NCI-H1436 (cell line): ENCODE measurements around the gene RNF123.
"Not testable (repeated sequence)": the region's sequence is repeated elsewhere in the genome, so short reads cannot be mapped to it uniquely, and the experiment has no call there.

ENCODE experiments used
- DNase-seq: peaks from one replicate; lab custom pipeline; 2025; lab: John Stamatoyannopoulos, UW

Gene RNF123

DNA sequence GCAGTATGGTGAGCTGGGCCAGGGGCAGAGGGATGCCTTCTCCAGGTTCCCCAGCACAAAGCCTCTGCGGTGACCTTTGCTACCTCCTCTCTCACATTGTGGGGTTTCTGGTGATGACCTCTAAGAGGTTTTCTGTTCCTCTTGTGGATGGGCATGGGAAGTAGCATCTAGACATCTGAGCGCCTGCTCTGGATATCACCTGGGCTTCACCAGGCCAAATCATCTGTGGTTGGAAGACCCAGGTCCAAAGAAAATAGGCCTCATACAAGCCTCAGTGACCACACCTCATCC, 8.2 kb upstream of the RNF123 start:
- DNase-seq = no peak

DNA sequence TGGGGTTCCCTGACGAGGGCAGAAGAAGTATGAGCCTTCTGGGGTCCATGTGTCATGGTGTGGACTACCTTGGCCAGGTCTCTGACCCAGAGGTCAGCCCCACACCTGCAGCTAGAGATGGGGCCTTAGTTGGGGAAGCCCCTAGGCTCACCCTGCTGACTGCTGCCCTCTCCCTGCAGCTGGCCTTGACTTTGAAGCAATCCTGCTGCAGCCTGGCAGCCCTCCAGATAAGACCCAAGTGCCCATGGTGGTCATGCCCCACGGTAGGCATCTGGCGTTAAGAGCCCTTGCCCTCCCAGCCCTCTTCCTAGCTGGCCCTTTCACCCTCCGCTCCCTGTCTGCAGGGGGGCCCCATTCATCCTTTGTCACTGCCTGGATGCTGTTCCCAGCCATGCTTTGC, 7.8 kb upstream of the RNF123 start:
- no peak for DNase-seq

DNA sequence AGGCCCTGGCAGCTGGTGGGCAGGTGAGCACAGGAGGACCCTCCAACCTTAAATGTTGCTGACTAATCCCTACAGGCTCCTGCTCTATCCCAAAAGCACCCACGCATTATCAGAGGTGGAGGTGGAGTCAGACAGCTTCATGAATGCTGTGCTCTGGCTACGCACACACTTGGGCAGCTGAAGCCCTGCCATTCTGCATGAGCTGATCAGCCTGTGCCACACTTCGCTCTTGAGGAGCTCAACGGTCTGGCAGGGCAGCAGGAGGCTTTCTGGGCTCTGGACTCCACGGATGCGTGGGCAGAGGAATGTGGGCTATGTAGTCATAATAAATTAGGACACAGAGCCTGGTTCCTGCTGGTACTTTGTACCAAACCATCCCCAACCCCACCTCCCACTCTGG, 6.2 kb upstream of the RNF123 start:
- no peak for DNase-seq

DNA sequence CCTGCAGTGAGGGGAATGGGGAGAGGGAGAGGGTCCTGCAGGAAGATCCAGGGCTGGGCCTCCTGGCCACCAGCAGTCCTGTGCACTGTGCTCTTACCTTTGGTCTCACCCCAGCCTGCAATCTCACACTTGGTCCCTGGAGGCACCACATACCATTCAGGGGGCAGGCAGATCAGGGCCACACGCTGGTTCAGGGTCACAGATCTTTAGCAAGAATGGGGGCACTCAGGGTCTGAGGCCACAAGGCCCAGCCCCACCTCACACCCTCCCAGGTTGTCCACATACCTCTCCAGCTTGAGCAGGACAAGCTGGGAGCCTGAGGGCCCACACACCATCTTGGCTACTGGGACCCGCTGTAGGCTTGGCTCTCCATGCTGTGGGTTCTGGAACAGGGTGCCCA, 4.9 kb upstream of the RNF123 start:
- DNase-seq = not testable (repeated sequence)

DNA sequence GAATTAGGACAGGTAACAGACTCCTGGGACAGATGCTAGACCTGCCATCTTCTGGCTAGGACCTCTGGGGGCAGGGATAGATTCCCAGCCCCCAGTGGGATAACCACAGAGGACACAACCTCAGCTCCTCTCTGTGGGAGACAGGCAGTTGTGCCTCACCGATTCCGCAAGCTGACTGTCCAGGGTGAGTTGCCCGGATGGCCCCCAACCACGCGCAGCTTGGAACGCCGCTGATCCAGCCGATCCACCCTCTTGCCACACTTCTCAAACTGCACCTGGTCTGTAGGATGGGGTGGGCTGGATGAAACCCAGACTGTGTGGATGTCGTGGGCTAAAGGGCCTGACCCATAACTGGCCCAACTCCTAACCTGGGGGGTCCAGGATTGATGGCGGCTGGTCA, 4.3 kb upstream of the RNF123 start:
- not testable (repeated sequence) for DNase-seq

DNA sequence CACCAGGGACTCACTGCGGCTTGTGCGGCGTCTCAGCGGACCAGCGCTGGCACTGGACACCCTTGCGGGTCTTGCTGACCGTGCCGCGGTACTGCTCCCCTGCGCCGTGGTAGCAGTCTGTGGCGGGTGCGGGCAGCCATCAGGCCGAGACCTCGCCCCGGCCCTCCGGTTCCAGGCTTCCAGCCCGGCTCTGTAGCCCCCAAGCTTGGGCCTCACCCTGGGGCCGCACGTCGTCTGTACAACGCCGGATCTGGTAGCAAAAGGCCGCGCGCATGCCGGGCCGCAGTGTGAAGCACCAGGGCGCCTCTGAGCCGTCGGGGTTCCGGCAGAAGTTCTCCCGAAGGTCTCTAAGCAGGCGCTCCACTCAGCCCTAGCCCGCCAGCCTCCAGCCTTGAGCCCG, 3.5 kb upstream of the RNF123 start:
- DNase-seq = not testable (repeated sequence)

DNA sequence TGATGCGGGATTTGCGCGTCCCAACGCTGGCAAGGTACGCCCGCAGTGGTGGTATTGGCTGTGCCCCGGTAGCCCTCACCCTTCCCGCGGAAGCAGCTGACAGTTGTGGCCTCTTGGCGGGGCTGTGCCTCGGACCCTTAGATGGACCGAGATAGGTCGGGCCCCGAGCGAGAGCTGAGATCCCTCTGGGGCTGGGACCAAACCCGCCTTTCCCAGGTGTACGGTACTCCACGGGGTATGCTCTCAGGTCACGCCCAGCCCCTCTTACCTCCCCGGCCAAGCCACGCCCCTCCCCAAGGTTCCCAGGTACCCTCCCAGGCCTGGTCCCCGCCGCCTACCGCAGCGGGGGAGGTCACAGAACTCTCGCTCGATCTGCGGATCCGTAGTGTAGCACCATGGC, 3.0 kb upstream of the RNF123 start:
- not testable (repeated sequence) for DNase-seq

DNA sequence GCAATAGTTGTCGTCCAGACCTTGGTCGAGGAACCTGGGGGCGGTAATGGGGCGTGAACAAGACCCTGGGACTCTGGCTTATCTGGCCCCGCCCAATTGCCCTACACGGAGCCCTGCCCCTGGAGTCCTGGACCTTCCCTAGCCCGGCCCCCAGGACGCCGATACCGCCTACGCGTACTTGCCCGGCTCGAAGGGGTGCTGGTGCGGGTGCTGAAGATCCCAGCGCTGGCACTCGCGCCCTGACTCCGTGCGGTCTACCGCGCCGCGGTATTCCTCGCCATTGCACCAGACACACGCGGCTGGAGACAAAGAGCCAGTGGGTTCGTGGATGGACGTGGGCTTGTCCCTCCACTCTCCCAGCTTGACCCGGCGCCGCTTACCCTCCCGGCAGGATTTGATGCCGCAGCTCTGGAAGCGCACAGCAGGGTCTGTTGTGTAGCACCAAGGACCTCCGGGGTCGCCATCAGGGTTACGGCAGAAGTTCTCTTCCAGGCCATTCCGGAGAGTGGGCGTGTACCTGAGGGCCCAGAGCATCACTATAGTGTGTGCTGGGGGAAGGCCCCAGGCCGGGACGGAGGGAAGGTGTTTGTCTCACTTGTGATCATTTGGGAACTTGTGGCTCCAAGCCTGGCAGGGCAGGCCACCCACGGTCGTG, 2.5 kb upstream of the RNF123 start:
- DNase-seq = not testable (repeated sequence)

DNA sequence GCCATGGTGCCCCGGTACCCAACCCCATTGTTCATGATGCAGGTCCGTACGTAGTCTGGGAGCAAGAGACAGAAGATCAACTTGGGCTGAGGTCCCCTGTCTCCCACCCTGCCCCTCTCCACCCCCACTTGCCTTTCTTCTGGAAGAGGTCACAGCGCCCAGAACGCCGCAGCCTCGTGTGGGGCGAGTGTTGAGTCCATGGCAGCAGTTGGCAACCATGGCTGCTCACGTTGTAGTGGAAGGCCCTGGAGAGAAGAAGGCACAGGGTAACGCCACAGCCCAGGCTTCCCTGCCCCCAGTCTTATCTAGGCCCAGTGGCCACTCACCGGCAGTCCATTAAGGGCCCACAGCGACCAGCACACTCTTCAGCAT, 1.9 kb upstream of the RNF123 start:
- not testable (repeated sequence) for DNase-seq

DNA sequence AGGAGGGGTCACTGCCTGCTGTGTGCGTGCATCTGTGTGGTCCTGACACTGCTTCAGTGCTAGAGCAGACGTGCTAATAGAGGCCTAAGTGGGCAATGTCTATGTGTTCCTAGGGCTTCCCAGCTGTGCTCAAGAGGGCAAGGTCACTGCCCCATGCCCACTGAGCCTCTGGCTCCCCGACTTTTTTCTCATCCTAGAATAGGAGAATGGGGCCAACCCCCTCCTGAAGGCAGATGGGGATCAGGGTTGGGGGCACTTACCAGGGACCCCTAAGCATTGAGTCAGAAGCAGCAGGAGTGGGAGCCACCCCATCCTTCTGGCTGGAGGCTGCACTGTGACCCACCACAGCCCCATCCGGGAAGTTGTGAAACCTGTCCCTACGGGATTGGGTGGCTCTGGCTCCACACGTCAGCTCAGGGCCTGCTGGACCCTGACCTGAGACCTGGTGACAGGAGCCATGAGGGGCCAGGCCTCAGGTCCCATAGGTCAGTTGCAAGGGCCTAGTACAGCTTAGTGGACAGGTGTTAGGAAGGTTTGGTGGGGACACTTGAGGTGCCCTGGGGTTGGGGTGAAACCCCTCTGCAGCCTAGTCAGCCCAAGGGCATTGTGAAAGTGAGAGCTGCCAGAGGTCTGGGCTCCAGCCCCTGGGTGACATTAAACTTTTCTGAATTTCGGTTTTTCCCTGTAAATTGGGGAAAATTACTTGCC, 865 bp upstream of the RNF123 start:
- not testable (repeated sequence) for DNase-seq

DNA sequence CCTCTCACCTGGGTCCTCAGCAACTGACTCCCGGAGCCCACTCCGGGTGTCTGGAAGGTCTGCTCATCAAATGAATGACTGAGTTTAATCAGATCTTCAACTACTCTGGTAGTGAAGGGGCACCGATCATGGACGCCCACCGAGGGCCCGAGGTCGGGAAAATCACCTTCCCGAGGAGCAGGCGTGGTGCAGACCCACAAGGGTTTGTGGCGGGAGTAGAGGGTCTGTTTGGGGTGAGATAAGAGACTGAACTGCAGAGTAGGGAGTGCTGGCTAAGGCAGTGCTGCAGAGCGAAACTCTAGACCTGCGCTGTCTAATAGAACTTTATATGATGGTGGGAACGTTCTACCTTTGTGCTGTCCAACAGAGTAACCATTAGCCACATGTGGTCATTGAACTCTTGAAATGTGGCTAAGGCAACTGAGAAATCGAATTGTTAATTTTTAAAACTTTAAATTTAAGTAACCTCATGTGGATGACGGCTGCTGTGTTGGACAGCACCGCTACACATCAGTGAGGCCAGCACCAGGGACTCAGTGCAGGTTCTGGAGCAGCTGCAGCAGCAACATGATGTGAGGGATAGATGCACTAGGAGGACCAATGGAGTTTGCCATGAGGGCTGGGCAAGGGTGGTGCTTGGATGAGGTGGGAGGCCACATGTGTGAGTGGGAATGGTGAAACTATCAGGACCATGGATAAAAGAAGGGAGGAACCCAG, 709 bp downstream of the RNF123 start:
- not testable (repeated sequence) for DNase-seq

DNA sequence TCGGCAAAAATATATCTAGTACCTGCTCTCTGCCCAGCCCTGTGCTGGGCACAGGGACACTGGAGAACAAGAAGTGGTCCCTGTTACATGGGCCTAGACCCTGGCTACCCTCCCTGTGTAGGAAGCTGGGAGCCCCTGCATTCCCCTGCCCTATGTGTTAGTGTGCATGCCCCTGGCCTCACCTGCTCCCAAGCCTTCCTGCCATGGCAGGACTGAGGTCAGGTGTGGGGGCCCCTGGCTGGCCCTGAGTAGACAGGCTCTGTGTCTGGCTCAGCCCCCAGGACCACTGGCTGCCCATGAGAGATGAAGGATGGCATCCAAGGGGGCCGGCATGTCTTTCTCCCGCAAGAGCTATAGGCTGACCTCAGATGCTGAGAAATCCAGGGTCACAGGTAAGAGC, 1.5 kb downstream of the RNF123 start:
- DNase-seq = not testable (repeated sequence)

DNA sequence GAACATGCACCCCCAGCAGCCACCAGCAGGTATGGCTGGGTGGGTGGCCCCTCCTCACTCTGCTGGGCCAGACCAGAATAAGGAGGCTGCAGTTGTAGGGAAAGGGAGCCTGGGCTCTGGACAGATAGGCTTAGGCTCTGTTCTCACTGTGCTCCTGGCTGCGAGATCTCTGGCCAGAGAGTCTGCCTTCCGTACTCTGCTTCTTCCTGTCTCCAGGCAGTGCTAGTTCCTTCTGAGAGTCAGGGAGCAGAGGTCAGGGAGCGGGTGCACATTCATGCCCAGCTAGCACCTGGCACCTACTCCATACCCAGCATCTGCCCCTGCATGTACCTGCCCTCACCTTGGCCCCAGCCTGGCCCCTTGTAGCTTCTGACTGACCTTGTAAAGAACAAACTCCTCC, 2.1 kb downstream of the RNF123 start:
- DNase-seq = not testable (repeated sequence)

DNA sequence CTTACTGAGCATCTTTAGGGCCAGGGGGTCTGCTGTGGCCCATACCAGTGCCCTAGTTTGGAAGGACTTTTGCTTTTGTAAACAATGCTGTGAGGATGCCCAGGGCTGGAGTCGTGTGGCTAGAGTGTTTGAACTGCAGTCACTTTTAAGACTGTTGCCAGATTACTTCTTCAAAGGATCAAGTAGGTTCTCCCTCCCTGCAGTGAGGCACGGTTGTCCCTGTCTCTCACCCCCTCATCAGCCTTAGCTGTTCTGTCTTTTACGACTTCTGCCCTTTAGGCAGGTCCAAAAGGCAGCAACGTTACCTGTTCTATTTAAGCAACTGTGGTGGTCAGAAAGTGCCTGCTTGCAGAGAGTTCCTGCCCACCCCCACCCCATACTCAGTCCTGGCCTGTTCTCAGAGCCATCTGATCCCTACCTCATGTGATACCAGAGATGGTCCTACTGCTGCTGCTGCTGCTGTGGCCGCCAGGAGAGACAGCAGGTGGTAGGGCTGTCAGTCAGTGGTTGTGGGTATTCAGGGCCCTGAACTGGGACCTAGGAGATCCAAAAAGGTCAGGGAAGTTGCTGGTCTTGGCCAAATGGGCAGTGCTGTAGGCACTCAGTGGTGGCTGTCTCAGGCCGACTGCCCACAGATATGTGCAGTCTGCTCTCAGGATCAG, 5.2 kb downstream of the RNF123 start:
- DNase-seq = not testable (repeated sequence)

DNA sequence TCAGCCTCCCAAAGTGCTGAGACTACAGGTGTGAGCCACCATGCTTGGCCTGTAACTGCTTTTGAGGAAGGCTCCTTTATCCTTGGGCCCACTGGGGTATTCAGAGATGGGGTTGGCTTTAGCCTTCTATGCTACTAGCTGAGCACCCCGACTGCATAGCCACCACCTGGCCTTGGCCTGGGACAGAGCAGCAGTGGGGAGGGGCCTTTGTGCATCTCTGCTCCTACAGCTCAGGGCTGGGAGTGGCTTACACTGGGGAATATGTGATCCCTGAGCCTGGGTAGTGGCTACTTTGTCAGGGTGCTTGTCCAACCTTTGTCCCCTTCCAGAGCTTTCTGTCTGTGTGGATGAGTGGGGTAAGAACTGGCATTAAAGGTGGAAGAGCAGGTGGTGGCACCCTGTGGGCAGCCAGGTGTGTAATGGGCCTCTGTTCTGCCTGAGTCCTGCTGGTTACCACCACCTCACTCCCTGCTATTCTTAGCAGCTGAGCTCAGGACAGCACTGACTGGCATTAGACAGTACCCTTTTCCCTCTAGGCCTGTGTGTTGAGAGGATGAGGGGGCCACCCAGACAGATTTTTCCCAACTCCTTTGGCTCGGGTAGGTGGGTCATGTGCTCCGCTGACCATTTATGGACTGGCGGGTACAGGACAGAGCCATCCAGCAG, 6.1 kb downstream of the RNF123 start:
- DNase-seq = not testable (repeated sequence)

DNA sequence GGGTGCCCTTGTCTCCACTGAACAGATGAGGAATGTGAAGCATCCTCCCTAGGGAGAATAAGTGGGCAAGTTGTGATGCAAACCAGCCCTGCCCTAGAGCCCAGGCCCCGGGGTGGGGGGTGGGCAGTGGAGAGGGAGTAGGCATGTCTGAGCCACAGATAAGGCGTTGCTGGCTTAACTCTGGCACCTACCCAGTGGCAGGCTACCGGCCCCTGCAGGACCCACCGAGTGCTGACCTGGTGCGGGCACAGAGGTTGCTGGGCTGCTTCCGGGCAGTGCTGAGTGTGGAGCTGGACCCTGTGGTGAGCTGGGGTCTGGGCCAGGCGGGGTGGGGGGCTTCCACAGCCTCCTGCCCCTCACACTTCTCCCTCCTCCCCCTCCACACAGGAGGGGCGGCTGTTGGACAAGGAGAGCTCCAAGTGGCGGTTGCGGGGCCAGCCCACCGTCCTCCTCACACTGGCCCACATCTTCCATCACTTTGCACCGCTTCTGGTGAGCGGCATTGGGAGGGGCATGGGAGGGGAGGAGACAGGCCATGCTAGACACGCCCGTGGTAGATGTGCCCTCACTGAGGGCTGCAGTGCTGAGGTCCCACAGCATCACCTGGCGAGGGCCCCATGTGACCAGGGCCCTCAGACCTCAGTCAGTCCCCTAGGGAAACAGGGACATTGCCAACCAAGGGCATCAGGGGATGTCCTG, 10.1 kb downstream of the RNF123 start:
- no peak for DNase-seq

DNA sequence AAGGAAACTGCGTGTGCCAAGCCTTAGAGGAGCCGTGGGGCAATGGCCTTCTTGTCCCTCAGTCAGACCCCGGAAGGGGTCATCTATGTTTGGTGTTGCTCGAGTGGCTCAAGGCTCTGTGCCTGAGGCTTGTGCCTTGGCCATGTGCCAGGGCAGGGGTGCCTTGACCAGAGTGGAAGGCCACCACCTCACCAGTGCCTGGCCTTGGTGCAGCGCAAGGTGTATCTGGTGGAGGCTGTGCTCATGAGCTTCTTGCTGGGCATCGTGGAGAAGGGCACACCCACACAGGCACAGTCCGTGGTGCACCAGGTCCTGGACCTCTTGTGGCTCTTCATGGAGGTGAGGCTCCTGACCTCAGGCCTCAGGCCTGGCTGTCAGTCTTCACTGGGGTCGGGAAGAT, 10.7 kb downstream of the RNF123 start:
- no peak for DNase-seq

DNA sequence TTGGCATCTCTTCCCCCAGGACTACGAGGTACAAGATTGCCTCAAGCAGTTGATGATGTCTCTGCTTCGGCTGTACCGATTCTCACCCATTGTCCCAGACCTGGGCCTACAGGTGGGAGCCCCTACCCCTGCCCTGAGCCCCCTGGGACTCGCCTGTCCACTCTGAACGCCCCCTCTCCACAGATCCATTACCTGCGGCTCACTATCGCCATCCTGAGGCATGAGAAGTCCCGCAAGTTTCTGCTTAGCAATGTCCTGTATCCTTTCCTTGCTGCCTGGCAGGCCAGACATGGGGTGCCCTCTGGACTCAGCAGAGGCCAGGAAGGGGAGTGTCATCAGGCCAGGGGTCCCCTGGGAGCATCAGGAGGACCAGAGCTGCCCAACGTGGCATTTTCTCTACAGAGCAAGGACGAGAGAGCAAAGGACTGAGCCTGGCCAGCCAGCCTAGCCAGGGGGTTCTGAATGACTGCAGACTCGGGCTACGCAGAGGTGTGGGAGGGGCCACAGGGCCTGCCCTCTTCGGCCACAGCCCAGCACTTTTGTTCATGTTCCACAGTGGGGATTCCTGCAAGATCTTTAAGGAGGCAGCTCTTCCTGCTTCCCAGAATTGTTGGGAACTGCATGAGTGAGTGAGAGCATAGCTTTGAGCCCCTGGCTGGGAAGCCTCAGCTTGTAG, 11.2 kb downstream of the RNF123 start:
- DNase-seq = no peak

DNA sequence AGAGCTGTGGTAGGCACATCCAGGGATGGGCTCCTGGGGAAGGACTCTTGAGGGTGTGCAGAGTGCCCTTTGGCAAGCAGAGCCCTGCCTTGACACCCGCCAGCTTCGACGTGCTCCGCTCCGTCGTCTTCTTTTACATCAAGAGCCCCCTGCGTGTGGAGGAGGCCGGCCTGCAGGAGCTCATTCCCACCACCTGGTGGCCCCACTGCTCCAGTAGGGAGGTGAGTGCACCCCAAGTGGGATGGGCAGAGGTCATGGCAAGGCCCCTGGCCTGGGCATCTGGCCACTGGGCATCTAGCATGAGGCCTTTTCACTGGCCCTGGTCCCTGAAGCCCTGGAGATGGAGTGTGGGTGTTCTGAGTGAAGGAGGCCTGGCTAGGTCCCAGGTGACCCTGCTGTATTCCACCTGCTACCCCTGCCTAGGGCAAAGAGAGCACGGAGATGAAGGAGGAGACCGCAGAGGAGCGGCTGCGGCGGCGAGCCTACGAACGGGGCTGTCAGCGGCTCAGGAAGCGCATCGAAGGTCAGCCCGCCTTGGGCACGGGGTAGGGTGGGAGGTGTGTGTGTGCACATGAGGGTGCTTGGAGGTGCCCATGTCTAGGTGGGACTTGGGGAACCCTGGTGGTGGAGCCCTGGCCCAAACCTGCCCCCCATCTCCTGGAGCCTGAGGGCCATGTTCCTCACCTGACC, 12.2 kb downstream of the RNF123 start:
- no peak for DNase-seq

DNA sequence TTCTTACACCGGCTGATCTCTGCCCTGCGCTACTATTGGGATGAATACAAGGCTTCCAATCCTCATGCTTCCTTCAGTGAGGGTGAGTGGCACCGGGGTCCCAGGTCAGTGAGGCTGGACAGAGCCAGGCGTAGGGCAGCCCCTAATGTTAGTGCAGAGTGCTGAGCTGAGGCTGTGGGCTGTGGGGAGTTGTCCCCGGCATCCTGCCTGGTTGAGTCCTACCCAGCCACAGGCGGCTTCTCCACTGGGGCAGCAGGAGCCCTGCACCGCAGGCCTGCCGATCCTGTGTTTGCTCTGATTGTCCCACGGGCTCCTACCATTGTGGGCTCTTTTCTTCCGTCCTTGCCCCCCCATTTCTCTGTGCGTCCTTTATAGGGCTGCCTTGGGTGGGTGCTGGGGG, 13.3 kb downstream of the RNF123 start:
- DNase-seq = no peak
